Vagina (tissue), 2 donors: ENCODE measurements around the gene AGTPBP1. TPM values are rescaled to one million over a fixed set of nuclear protein-coding genes. Genes with fewer than 3 reads are reported as not detected.

Experiments used
- DNase-seq, 2 donors: peaks; one replicate each; pipeline ENCODE4 v3.0.0-alpha.2; 2017; ENCODE audit errors: extremely low spot score in 2 of 2
- H3K27ac ChIP-seq: fragments of 200-600 bp; sonication (generic); one replicate; pipeline ENCODE4 v1.5.1; 2019
- H3K27me3 ChIP-seq: fragments of 200-600 bp; sonication (generic); one replicate; pipeline ENCODE4 v1.5.1; 2019
- H3K36me3 ChIP-seq, 2 donors: fragments of 200-600 bp; sonication (generic); one replicate each; pipeline ENCODE4 v1.5.1; 2017 to 2019
- H3K4me1 ChIP-seq: fragments of 200-600 bp; sonication (generic); one replicate; pipeline ENCODE4 v1.5.1; 2019
- H3K4me3 ChIP-seq, 2 donors: fragments of 200-600 bp; sonication (generic); 1 replicate in 1 of 2; 2 replicates in 1 of 2; pipeline ENCODE4 v1.5.1; 2016 to 2019
- H3K9me3 ChIP-seq: fragments of 200-600 bp; sonication (generic); one replicate; pipeline ENCODE4 v1.5.1; 2019
- CTCF ChIP-seq, 3 experiments: fragments of 450-650 bp in 2 of 3; fragments of 200-600 bp in 1 of 3; sonication (generic) in 1 of 3; IDR thresholded peaks; one replicate each; pipeline ENCODE4 v1.5.1; 2017 to 2019; ENCODE audit warnings: antibody characterized with exemption in 3 of 3, mild to moderate bottlenecking in 2 of 3, moderate library complexity in 2 of 3
- POLR2A ChIP-seq, 2 donors: fragments of 450-650 bp; IDR thresholded peaks; one replicate each; pipeline ENCODE4 v1.6.1; 2017; ENCODE audit warnings: antibody characterized with exemption in 2 of 2, mild to moderate bottlenecking in 2 of 2, moderate library complexity in 2 of 2
- POLR2AphosphoS5 ChIP-seq, 2 donors: sonication (generic); formaldehyde crosslinking; IDR thresholded peaks; one replicate each; pipeline ENCODE4 v1.9.0; 2017; ENCODE audit warnings: antibody characterized with exemption in 2 of 2, mild to moderate bottlenecking in 2 of 2, low read depth in 1 of 2; ENCODE audit not compliant: insufficient read depth in 1 of 2
- intact Hi-C: fragments of 100-400 bp; cut with DNase I; formaldehyde crosslinking; loops from one replicate; pipeline ENCODE4 v1.15.1; 2023
- total RNA-seq: library from RNA; depleted of rRNA; stranded (reverse); fragments of >200 nt; gene quantifications from one replicate; pipeline ENCODE4 v1.2.3, GENCODE V29; 2016

AGTPBP1 gene
- total RNA-seq, 1 donor from 2014 or later: 12.3 TPM

DNA sequence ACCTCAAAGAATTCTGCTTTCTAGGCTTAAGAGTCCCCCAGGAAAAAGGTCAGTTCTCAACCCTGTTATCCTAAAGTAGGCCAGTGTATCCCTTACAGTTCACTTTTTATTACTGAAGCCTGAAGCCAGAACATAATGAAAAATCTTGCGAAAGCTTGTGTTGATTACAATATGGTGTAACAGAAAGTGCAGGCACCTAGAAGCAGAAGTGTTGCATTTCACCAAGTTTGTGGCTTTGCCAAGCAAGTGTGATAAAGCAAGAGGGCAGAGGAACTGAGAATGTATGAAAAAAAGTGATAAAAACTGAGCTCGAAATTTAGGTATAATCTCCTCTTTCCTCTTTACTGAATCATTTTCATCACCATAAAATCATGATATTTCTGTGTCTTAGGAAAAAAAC lies 26.2 kb downstream of the AGTPBP1 start:
- intact Hi-C loops: no loop called here
- Histone ChIP-seq H3K9me3 (no peaks in the 10 kb centered on the region), H3K4me1 (no peaks in the 10 kb centered on the region), H3K4me3 (no peak overlapping the region), H3K27ac (no peak overlapping the region), H3K36me3 (no peaks in the 10 kb centered on the region), H3K27me3 (no peaks in the 10 kb centered on the region)
- DNase-seq: no peak
- no peak for TF ChIP-seq POLR2AphosphoS5 (IDR thresholded peaks at IDR 0.05; ENCODE audit: insufficient read depth in 1 of 2, low read depth in 1 of 2)
- no peak for TF ChIP-seq POLR2A (IDR thresholded peaks at IDR 0.05)
- no peak for TF ChIP-seq CTCF (IDR thresholded peaks at IDR 0.05)

- H3K4me3 ChIP-seq: no peak overlapping the region
- H3K4me1 ChIP-seq: no peaks in the 10 kb centered on the region
- DNase-seq: no peak
- H3K9me3 ChIP-seq: no peaks in the 10 kb centered on the region
- TF ChIP-seq CTCF (IDR thresholded peaks at IDR 0.05) (no peak), POLR2A (IDR thresholded peaks at IDR 0.05) (no peak), POLR2AphosphoS5 (IDR thresholded peaks at IDR 0.05; ENCODE audit: insufficient read depth in 1 of 2, low read depth in 1 of 2) (no peak)
- no peaks in the 10 kb centered on the region for H3K27me3 ChIP-seq
- no peaks in the 10 kb centered on the region for H3K36me3 ChIP-seq
- H3K27ac ChIP-seq: no peak overlapping the region
- intact Hi-C loops: no loop called here
Observed at GRCh38 chr9:85713897-85714296, 27.9 kb downstream of the AGTPBP1 start.

GRCh38 chr9:85704744-85705143 lies 37.0 kb downstream of the AGTPBP1 start:
- Histone ChIP-seq H3K27ac (no peak overlapping the region), H3K4me1 (no peaks in the 10 kb centered on the region), H3K27me3 (no peaks in the 10 kb centered on the region), H3K36me3 (no peaks in the 10 kb centered on the region), H3K9me3 (no peaks in the 10 kb centered on the region), H3K4me3 (no peak overlapping the region)
- no peak for TF ChIP-seq POLR2AphosphoS5 (IDR thresholded peaks at IDR 0.05; ENCODE audit: insufficient read depth in 1 of 2, low read depth in 1 of 2)
- TF ChIP-seq CTCF (IDR thresholded peaks at IDR 0.05): no peak
- no peak for TF ChIP-seq POLR2A (IDR thresholded peaks at IDR 0.05)
- DNase-seq: no peak
- intact Hi-C loops: no loop called here

- no peak for DNase-seq
- no peaks in the 10 kb centered on the region for H3K4me1 ChIP-seq
- no peak overlapping the region for H3K4me3 ChIP-seq
- H3K9me3 ChIP-seq: no peaks in the 10 kb centered on the region
- no peak for TF ChIP-seq POLR2A (IDR thresholded peaks at IDR 0.05)
- TF ChIP-seq CTCF (IDR thresholded peaks at IDR 0.05): no peak
- no peak for TF ChIP-seq POLR2AphosphoS5 (IDR thresholded peaks at IDR 0.05; ENCODE audit: insufficient read depth in 1 of 2, low read depth in 1 of 2)
- no peaks in the 10 kb centered on the region for H3K36me3 ChIP-seq
- no peaks in the 10 kb centered on the region for H3K27me3 ChIP-seq
- intact Hi-C loops: no loop called here
- no peak overlapping the region for H3K27ac ChIP-seq
Observed at GRCh38 chr9:85703398-85703797, 38.4 kb downstream of the AGTPBP1 start.

GRCh38 chr9:85702726-85703289 lies 38.9 kb downstream of the AGTPBP1 start:
- Histone ChIP-seq H3K4me1 (no peaks in the 10 kb centered on the region), H3K36me3 (no peaks in the 10 kb centered on the region), H3K4me3 (no peak overlapping the region), H3K9me3 (no peaks in the 10 kb centered on the region), H3K27ac (no peak overlapping the region), H3K27me3 (no peaks in the 10 kb centered on the region)
- no peak for TF ChIP-seq POLR2A (IDR thresholded peaks at IDR 0.05)
- no peak for TF ChIP-seq CTCF (IDR thresholded peaks at IDR 0.05)
- no peak for TF ChIP-seq POLR2AphosphoS5 (IDR thresholded peaks at IDR 0.05; ENCODE audit: insufficient read depth in 1 of 2, low read depth in 1 of 2)
- DNase-seq: no peak
- intact Hi-C loops: no loop called here
